ENCODE results near the gene TRAPPC3L. TPM values are rescaled to one million over a fixed set of nuclear protein-coding genes. Genes with fewer than 3 reads are reported as not detected.

The TRAPPC3L gene
- total and polyA plus RNA-seq, 2 of the 13 experiments (the other 11 are each of a cell fraction or from before 2014, with no cell fraction given): not detected

GRCh38 chr6:116452531-116452930, 93.0 kb downstream of the TRAPPC3L start (continued):
- TF ChIP-seq ZNF275 (CRISPR knock-in tag; IDR thresholded peaks at IDR 0.05; ENCODE audit: borderline replicate concordance) (no peak), SOX6 (IDR thresholded peaks at IDR 0.05) (no peak), SOX6 (CRISPR knock-in tag; IDR thresholded peaks at IDR 0.05) (no peak), HOXA3 (CRISPR knock-in tag; IDR thresholded peaks at IDR 0.05) (no peak), ZBTB7A (CRISPR knock-in tag; IDR thresholded peaks at IDR 0.05) (no peak), ZC3H13 (CRISPR knock-in tag; IDR thresholded peaks at IDR 0.05) (no peak), NR1H2 (CRISPR knock-in tag; IDR thresholded peaks at IDR 0.05; ENCODE audit: borderline replicate concordance, low read depth) (no peak), NAIF1 (CRISPR knock-in tag; IDR thresholded peaks at IDR 0.05; ENCODE audit: borderline replicate concordance) (no peak), ZNF235 (CRISPR knock-in tag; IDR thresholded peaks at IDR 0.05; ENCODE audit: borderline replicate concordance) (no peak)
- TF ChIP-seq, protein P1, sequence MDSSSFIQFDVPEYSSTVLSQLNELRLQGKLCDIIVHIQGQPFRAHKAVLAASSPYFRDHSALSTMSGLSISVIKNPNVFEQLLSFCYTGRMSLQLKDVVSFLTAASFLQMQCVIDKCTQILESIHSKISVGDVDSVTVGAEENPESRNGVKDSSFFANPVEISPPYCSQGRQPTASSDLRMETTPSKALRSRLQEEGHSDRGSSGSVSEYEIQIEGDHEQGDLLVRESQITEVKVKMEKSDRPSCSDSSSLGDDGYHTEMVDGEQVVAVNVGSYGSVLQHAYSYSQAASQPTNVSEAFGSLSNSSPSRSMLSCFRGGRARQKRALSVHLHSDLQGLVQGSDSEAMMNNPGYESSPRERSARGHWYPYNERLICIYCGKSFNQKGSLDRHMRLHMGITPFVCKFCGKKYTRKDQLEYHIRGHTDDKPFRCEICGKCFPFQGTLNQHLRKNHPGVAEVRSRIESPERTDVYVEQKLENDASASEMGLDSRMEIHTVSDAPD (CRISPR knock-in tag; IDR thresholded peaks at IDR 0.05): no peak
- TF ChIP-seq, protein P2, sequence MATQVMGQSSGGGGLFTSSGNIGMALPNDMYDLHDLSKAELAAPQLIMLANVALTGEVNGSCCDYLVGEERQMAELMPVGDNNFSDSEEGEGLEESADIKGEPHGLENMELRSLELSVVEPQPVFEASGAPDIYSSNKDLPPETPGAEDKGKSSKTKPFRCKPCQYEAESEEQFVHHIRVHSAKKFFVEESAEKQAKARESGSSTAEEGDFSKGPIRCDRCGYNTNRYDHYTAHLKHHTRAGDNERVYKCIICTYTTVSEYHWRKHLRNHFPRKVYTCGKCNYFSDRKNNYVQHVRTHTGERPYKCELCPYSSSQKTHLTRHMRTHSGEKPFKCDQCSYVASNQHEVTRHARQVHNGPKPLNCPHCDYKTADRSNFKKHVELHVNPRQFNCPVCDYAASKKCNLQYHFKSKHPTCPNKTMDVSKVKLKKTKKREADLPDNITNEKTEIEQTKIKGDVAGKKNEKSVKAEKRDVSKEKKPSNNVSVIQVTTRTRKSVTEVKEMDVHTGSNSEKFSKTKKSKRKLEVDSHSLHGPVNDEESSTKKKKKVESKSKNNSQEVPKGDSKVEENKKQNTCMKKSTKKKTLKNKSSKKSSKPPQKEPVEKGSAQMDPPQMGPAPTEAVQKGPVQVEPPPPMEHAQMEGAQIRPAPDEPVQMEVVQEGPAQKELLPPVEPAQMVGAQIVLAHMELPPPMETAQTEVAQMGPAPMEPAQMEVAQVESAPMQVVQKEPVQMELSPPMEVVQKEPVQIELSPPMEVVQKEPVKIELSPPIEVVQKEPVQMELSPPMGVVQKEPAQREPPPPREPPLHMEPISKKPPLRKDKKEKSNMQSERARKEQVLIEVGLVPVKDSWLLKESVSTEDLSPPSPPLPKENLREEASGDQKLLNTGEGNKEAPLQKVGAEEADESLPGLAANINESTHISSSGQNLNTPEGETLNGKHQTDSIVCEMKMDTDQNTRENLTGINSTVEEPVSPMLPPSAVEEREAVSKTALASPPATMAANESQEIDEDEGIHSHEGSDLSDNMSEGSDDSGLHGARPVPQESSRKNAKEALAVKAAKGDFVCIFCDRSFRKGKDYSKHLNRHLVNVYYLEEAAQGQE (IDR thresholded peaks at IDR 0.05; ENCODE audit: borderline replicate concordance in 1 of 2, low read depth in 1 of 2, low read length in 2 of 2): no peak

Data from HepG2 (cell line).